HepG2 (cell line): Measurements from ENCODE around the gene MORN1.

Source experiments
- FOXM1 ChIP-seq: sonication (generic); formaldehyde crosslinking; IDR thresholded peaks from 2 replicates; pipeline ENCODE4 v1.5.0; 2020; ENCODE audit warnings: missing genetic modification reagents
- GABPA ChIP-seq, 2 experiments: IDR thresholded peaks; 2 replicates each; pipeline ENCODE4 v1.6.1; 2011 to 2016; ENCODE audit warnings: low read depth in 2 of 2, low read length in 1 of 2, missing biosample characterization in 1 of 2, missing genetic modification characterization in 1 of 2
- TAF15 ChIP-seq: fragments of 200-400 bp; formaldehyde crosslinking; IDR thresholded peaks from one replicate; pipeline ENCODE4 v1.6.1; 2018; ENCODE audit warnings: mild to moderate bottlenecking, low read depth, low read length; ENCODE audit not compliant: poor library complexity, severe bottlenecking
- TCF7L2 ChIP-seq: IDR thresholded peaks from 2 replicates; pipeline ENCODE4 v1.6.1; 2011; ENCODE audit warnings: mild to moderate bottlenecking, low read depth, low read length, moderate library complexity
- TGIF2 ChIP-seq: IDR thresholded peaks from 2 replicates; pipeline ENCODE4 v1.6.1; 2016; ENCODE audit warnings: control low read depth, missing compliant biosample characterization
- YY1 ChIP-seq: IDR thresholded peaks from 2 replicates; pipeline ENCODE4 v1.6.1; 2011; ENCODE audit warnings: low read length, low read depth, moderate library complexity, mild to moderate bottlenecking; ENCODE audit not compliant: insufficient read depth, insufficient replicate concordance
- ZNF235 ChIP-seq: sonication (generic); formaldehyde crosslinking; IDR thresholded peaks from 2 replicates; pipeline ENCODE4 v1.8.1; 2023; ENCODE audit warnings: mild to moderate bottlenecking, missing genetic modification reagents, borderline replicate concordance
- ZNF331 ChIP-seq: sonication (generic); formaldehyde crosslinking; IDR thresholded peaks from 2 replicates; pipeline ENCODE4 v1.4.0; 2020; ENCODE audit warnings: missing genetic modification reagents
- ZNF576 ChIP-seq: sonication (generic); formaldehyde crosslinking; IDR thresholded peaks from 2 replicates; pipeline ENCODE4 v1.4.0; 2020; ENCODE audit warnings: mild to moderate bottlenecking, missing genetic modification reagents
- ZSCAN29 ChIP-seq: sonication (generic); formaldehyde crosslinking; conservative IDR thresholded peaks from 2 replicates; pipeline ENCODE4 v1.4.0; 2020; ENCODE audit warnings: mild to moderate bottlenecking, missing genetic modification reagents
- TF ChIP-seq, protein P1 (sequence below): sonication (generic); formaldehyde crosslinking; IDR thresholded peaks from 2 replicates; pipeline ENCODE4 v1.8.1; 2022; ENCODE audit warnings: mild to moderate bottlenecking, missing genetic modification reagents
- TF ChIP-seq, protein P2 (sequence below): sonication (generic); formaldehyde crosslinking; IDR thresholded peaks from 2 replicates; pipeline ENCODE4 v1.4.0; 2020; ENCODE audit warnings: missing genetic modification reagents
- TF ChIP-seq, protein P3 (sequence below): sonication (generic); formaldehyde crosslinking; IDR thresholded peaks from 2 replicates; pipeline ENCODE4 v1.4.0; 2020; ENCODE audit warnings: missing genetic modification reagents, borderline replicate concordance
- TF ChIP-seq, protein P4 (sequence below): sonication (generic); formaldehyde crosslinking; IDR thresholded peaks from 2 replicates; pipeline ENCODE4 v1.5.0; 2020; ENCODE audit warnings: mild to moderate bottlenecking, missing genetic modification reagents, moderate library complexity

DNA sequence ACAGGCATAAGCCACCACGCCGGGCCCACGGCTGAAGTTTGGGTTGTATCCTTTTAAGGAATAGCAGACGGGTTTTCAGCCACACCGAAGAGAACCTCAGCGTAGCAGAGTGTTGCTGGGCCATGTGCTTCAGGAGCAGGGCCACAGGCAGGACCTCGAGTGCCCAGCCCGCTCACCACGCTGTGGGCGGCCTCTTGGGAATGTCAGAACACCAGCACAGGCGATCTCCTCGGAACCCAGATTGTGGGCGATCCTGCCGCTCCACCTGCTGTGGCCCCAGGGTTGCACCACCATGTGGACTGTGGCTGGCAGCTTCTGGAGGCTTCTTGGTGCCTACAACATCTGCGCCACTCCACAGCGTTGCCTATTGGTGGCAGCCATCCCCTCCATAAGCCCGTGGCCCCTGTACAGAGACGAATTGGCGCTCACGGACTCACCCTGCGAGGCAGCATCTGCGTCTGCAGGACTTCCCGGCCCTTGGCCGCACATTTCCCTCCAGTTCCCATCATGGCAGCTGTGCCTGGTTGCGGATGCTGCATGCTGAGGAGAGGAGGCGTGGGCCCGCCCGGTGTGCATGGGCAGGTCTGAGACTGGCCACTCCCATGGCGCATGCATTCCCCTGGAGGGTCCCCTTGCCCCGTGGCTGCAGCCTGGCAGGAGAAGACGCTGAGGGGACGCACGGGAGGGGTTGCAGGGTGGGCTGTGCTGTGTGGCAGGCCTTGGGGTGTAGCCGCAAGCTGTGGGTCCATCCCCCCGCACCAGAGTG, 93.9 kb downstream of the MORN1 start:
- TF ChIP-seq TGIF2 (CRISPR knock-in tag): no peak
- no peak for TF ChIP-seq FOXM1 (CRISPR knock-in tag)
- no peak for TF ChIP-seq GABPA (IDR thresholded peaks at IDR 0.05; ENCODE audit: low read depth, low read length)
- TF ChIP-seq GABPA (CRISPR knock-in tag; IDR thresholded peaks at IDR 0.05; ENCODE audit: low read depth): no peak
- TF ChIP-seq, protein P1, sequence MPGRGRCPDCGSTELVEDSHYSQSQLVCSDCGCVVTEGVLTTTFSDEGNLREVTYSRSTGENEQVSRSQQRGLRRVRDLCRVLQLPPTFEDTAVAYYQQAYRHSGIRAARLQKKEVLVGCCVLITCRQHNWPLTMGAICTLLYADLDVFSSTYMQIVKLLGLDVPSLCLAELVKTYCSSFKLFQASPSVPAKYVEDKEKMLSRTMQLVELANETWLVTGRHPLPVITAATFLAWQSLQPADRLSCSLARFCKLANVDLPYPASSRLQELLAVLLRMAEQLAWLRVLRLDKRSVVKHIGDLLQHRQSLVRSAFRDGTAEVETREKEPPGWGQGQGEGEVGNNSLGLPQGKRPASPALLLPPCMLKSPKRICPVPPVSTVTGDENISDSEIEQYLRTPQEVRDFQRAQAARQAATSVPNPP (CRISPR knock-in tag): no peak
- TF ChIP-seq, protein P2, sequence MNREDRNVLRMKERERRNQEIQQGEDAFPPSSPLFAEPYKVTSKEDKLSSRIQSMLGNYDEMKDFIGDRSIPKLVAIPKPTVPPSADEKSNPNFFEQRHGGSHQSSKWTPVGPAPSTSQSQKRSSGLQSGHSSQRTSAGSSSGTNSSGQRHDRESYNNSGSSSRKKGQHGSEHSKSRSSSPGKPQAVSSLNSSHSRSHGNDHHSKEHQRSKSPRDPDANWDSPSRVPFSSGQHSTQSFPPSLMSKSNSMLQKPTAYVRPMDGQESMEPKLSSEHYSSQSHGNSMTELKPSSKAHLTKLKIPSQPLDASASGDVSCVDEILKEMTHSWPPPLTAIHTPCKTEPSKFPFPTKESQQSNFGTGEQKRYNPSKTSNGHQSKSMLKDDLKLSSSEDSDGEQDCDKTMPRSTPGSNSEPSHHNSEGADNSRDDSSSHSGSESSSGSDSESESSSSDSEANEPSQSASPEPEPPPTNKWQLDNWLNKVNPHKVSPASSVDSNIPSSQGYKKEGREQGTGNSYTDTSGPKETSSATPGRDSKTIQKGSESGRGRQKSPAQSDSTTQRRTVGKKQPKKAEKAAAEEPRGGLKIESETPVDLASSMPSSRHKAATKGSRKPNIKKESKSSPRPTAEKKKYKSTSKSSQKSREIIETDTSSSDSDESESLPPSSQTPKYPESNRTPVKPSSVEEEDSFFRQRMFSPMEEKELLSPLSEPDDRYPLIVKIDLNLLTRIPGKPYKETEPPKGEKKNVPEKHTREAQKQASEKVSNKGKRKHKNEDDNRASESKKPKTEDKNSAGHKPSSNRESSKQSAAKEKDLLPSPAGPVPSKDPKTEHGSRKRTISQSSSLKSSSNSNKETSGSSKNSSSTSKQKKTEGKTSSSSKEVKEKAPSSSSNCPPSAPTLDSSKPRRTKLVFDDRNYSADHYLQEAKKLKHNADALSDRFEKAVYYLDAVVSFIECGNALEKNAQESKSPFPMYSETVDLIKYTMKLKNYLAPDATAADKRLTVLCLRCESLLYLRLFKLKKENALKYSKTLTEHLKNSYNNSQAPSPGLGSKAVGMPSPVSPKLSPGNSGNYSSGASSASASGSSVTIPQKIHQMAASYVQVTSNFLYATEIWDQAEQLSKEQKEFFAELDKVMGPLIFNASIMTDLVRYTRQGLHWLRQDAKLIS (CRISPR knock-in tag): no peak
- TF ChIP-seq, protein P3, sequence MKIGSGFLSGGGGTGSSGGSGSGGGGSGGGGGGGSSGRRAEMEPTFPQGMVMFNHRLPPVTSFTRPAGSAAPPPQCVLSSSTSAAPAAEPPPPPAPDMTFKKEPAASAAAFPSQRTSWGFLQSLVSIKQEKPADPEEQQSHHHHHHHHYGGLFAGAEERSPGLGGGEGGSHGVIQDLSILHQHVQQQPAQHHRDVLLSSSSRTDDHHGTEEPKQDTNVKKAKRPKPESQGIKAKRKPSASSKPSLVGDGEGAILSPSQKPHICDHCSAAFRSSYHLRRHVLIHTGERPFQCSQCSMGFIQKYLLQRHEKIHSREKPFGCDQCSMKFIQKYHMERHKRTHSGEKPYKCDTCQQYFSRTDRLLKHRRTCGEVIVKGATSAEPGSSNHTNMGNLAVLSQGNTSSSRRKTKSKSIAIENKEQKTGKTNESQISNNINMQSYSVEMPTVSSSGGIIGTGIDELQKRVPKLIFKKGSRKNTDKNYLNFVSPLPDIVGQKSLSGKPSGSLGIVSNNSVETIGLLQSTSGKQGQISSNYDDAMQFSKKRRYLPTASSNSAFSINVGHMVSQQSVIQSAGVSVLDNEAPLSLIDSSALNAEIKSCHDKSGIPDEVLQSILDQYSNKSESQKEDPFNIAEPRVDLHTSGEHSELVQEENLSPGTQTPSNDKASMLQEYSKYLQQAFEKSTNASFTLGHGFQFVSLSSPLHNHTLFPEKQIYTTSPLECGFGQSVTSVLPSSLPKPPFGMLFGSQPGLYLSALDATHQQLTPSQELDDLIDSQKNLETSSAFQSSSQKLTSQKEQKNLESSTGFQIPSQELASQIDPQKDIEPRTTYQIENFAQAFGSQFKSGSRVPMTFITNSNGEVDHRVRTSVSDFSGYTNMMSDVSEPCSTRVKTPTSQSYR (CRISPR knock-in tag): no peak
- TF ChIP-seq YY1: no peak
- TF ChIP-seq, protein P4, sequence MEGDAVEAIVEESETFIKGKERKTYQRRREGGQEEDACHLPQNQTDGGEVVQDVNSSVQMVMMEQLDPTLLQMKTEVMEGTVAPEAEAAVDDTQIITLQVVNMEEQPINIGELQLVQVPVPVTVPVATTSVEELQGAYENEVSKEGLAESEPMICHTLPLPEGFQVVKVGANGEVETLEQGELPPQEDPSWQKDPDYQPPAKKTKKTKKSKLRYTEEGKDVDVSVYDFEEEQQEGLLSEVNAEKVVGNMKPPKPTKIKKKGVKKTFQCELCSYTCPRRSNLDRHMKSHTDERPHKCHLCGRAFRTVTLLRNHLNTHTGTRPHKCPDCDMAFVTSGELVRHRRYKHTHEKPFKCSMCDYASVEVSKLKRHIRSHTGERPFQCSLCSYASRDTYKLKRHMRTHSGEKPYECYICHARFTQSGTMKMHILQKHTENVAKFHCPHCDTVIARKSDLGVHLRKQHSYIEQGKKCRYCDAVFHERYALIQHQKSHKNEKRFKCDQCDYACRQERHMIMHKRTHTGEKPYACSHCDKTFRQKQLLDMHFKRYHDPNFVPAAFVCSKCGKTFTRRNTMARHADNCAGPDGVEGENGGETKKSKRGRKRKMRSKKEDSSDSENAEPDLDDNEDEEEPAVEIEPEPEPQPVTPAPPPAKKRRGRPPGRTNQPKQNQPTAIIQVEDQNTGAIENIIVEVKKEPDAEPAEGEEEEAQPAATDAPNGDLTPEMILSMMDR (CRISPR knock-in tag): no peak
- no peak for TF ChIP-seq ZNF576
- no peak for TF ChIP-seq ZSCAN29 (CRISPR knock-in tag)
- no peak for TF ChIP-seq TCF7L2
- TF ChIP-seq ZNF331 (CRISPR knock-in tag): no peak
- no peak for TF ChIP-seq ZNF235 (CRISPR knock-in tag)
- no peak for TF ChIP-seq TAF15
